ENCODE data around the gene PSPN. TPM values are rescaled to one million over a fixed set of nuclear protein-coding genes. Genes with fewer than 3 reads are reported as not detected.

The PSPN gene
- total RNA-seq, 1 donor from 2014 or later = 5.2 TPM

DNA sequence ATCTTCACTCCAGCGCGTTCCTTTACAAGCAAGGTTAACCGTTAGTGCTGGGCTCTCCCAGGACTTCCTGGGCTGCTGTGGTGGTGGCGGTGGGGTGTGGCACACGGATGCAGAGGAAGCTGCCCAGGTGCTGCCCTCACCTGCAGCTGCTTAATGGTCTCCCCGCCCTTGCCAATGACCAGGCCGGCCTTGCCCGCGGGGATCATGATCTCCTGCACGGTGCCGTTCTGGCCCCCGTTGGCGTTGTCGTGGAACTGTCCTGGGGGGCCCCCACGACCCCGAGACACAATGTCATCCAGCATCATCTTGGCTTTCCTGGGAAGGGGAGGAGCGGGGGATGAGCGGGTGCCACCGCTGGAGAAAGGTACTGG lies 42.8 kb upstream of the PSPN start:
- no peak overlapping the region for H3K4me3 ChIP-seq (ENCODE audit: low read depth, low read length)
- TF ChIP-seq, protein P1, sequence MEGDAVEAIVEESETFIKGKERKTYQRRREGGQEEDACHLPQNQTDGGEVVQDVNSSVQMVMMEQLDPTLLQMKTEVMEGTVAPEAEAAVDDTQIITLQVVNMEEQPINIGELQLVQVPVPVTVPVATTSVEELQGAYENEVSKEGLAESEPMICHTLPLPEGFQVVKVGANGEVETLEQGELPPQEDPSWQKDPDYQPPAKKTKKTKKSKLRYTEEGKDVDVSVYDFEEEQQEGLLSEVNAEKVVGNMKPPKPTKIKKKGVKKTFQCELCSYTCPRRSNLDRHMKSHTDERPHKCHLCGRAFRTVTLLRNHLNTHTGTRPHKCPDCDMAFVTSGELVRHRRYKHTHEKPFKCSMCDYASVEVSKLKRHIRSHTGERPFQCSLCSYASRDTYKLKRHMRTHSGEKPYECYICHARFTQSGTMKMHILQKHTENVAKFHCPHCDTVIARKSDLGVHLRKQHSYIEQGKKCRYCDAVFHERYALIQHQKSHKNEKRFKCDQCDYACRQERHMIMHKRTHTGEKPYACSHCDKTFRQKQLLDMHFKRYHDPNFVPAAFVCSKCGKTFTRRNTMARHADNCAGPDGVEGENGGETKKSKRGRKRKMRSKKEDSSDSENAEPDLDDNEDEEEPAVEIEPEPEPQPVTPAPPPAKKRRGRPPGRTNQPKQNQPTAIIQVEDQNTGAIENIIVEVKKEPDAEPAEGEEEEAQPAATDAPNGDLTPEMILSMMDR (conservative IDR thresholded peaks at IDR 0.05; ENCODE audit: low read depth, low read length) = no peak
- no peak for DNase-seq (ENCODE audit: low read depth)

GRCh38 chr19:6417713-6418561 lies 42.2 kb upstream of the PSPN start:
- no peak overlapping the region for H3K4me3 ChIP-seq (ENCODE audit: low read depth, low read length)
- TF ChIP-seq, protein P1 (conservative IDR thresholded peaks at IDR 0.05; ENCODE audit: low read depth, low read length) = peak; percentile 58
- no peak for DNase-seq (ENCODE audit: low read depth)

DNA sequence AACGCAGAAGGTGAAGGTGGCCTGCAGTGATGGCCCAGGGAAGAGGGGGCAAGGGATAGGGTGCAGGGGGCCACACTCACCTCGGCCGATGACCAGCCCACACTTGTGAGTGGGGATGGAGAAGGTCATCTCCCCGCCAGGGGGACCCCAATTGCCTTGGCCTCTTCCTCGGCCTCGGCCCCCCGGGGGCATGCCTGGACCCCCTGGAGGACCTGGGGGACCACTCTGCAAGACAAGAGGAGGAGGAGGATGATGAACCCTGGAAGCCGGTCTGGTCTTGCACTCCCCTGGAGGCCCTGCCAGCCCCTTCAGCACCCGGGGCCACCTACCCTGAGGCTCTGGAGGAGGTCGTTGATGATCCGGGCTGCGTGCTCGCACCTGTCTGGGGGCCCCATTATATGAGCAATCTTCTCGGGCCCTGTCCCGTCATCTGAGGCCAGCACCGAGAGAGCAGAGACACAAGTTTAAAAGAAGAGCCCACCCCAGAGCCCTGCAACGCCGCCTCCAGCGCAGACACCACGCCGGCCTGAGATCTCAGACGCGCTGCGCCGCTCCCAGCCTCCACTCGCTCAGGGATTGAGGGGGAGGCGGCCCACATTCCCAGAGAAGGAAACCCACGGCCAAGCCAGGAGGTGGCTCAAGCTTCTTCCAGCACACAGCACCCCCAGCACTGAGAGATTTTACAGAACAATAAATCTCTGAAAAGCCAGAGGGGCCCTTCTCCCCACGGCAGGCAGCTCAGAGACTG lies 41.1 kb upstream of the PSPN start:
- H3K4me3 ChIP-seq (ENCODE audit: low read depth, low read length) = no peak overlapping the region
- TF ChIP-seq, protein P1 (conservative IDR thresholded peaks at IDR 0.05; ENCODE audit: low read depth, low read length) = no peak
- no peak for DNase-seq (ENCODE audit: low read depth)

DNA sequence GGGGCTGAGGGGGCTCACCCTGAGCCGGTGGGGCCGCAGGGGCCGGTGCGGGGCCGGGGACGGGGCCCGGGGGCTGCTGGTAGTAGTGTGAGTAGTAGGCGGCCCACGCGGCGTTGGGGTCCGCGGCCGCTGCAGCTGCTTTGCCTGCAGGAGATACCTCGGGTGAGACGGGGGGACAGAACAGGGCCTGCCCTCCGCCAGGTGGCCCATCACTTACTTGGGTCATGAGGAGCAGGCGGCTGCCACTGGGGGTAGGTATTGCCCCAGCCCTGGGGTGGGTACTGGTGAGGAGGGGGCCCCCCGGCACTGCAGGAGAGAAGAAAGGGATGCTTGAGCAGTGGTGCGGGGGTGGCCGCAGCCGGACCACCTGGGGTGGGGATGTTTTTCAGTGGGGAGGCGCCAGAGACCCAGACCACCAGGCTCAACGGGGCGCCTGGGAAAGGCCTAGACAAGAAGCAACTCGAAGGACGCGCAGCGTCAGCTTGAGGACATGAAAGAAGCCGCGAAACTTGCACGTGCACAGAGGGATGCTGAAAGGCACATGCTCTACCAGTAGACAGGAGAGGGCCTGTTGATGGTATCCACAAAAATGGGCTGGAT lies 40.0 kb upstream of the PSPN start:
- no peak for DNase-seq (ENCODE audit: low read depth)
- H3K4me3 ChIP-seq (ENCODE audit: low read depth, low read length) = no peak overlapping the region
- TF ChIP-seq, protein P1 (conservative IDR thresholded peaks at IDR 0.05; ENCODE audit: low read depth, low read length) = no peak

GRCh38 chr19:6414793-6415590 lies 39.3 kb upstream of the PSPN start:
- H3K4me3 ChIP-seq (ENCODE audit: low read depth, low read length) = no peak overlapping the region
- TF ChIP-seq, protein P1 (conservative IDR thresholded peaks at IDR 0.05; ENCODE audit: low read depth, low read length) = no peak
- no peak for DNase-seq (ENCODE audit: low read depth)
